CD4-positive, alpha-beta T cell treated with Interleukin-15 for 1 hour (primary cell): Measurements from ENCODE around the gene RAE1.
"Not testable (repeated sequence)": the region's sequence is repeated elsewhere in the genome, so short reads cannot be mapped to it uniquely, and the experiment has no call there.

Source experiments
- DNase-seq: peaks from one replicate; pipeline ENCODE4 v3.0.0-alpha.2; 2020

RAE1 gene

GRCh38 chr20:57327820-57328219 is 23.2 kb upstream of the RAE1 start:
- no peak for DNase-seq

- DNase-seq: no peak
These were observed 21.3 kb upstream of the RAE1 start, which contains the start of gene SPO11 for GRCh38 chr20:57329608-57330221. Gene SPO11, plus strand, starts transcription at chr20:57329803. Its CDS starts 65 bp downstream, at chr20:57329868.

- DNase-seq: no peak
These were observed 20.1 kb upstream of the RAE1 start for GRCh38 chr20:57330998-57331397.

DNA sequence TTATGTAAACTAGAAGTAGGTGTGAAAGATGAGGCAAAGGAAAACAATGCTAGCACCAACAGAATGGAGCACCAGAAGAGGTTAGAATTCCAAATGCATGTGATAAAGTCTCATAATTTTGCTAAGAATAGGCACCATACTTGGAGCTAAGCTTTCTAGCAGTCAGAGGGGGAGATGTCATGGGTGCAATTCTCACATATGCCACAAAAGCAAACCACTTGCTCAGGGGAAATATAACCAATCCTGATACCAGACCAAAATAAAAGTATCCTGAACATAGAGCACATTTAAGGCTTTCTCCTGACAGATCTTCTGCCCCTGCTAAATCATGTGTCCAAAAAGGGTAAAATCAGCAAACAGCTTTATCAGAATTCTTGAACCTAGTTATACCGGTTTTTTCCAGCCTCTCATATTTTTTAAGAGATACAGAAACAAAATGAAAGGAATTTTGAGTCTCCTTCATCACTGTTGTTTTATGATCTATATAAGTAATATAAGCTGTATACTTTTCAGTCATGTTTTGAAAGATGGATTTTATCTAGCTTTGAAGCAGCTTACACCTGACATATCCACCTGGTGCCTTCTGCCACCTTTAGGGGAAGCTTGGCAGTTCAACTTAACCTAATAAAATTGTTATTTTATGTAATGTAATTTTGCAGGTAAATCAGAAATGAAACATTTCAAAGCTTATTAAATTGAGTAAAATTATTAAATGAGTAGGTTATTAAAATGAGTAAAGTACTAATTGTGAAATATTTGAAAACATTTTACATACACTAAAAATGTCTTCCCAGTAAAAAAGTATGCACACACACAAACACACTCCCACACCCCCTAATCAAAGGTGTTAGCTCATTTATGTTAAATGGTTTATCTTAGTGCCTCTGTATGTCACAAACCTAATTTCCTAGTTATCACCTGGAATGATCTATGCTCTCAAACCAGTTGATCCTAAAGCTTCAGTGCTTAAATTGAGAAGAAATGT is 18.7 kb upstream of the RAE1 start:
- DNase-seq: no peak

DNA sequence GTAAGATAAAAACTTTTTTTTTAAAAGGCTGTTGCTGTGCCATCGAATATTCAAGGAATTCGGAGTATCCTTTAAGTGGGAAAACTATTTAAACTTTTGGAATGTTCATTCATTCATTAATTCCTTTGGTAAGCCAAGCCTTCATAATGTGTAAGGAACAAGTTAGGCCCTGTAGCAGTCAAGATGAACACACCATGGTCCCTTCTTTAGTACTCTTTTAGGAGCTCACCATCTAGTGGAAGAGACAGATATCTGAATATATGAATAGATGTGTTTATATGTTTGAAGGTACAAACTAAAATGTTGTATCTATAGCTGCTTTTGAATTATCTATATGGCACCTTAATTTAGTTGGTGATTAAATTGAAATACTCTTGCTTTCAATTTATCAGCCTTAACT is 15.7 kb upstream of the RAE1 start:
- DNase-seq: no peak

- no peak for DNase-seq
These were observed 9.4 kb upstream of the RAE1 start for GRCh38 chr20:57341663-57342062.

DNA sequence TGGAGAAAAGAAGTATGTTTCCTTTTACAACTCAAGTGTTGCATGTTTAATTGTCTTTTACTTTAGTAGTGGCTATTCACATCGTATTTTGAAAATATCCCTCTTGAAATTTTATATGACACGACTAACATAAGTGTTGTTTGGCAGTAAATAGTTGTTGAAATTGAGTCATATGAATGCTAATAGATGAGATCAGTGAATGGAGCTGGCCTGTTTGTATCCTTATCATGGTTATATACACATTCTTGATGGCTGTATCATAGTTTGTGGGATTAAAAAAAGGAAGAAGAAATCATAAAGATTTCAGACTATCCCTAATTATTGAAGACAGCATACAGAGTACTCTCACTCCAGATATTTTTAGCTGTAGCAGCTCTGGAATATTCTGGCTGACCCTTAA is 8.2 kb upstream of the RAE1 start:
- DNase-seq: no peak

GRCh38 chr20:57346477-57346876 is 4.6 kb upstream of the RAE1 start:
- peak; percentile 30 for DNase-seq

GRCh38 chr20:57347393-57347792 is 3.7 kb upstream of the RAE1 start:
- DNase-seq: no peak

DNA sequence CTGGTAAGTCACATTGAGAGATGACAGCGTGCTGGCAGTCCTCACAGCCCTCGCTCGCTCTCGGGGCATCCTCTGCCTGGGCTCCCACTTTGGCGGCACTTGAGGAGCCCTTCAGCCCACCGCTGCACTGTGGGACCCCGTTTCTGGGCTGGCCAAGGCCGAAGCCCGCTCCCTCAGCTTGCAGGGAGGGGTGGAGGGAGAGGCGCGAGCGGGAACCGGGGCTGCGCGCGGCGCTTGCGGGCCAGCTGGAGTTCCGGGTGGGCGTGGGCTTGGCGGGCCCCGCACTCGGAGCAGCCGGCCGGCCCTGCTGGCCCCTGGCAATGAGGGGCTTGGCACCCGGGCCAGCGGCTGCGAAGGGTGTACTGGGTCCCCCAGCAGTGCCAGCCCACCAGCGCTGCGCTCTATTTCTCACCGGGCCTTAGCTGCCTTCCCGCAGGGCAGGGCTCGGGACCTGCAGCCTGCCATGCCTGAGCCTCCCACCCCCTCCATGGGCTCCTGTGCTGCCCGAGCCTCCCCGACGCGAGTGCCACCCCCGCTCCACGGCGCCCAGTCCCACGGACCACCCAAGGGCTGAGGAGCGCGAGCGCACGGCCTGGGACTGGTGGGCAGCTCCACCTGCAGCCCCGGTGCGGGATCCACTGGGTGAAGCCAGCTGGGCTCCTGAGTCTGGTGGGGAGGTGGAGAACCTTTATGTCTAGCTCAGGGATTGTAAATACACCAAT is 2.7 kb upstream of the RAE1 start:
- DNase-seq: not testable (repeated sequence)

GRCh38 chr20:57348922-57349574 is 2.0 kb upstream of the RAE1 start:
- DNase-seq: not testable (repeated sequence)

GRCh38 chr20:57350081-57350710 is 859 bp upstream of the RAE1 start:
- DNase-seq: no peak

DNA sequence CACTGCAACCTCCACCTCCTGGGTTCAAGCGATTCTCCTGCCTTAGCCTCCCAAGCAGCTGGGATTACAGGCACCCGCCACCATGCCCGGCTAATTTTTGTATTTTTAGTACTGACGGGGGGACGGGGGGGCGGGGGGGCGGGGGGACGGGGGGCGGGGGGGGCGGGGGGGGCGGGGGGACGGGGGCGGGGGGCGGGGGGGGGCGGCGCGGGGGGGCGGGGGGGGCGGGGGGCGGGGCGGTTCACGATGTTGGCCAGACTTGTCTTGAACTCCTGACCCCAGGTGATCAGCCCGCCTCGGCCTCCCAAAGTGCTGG is 371 bp upstream of the RAE1 start:
- not testable (repeated sequence) for DNase-seq

GRCh38 chr20:57352305-57352704 is 1.2 kb downstream of the RAE1 start:
- DNase-seq: no peak

- no peak for DNase-seq
These were observed 2.3 kb downstream of the RAE1 start for GRCh38 chr20:57353351-57353750.

DNA sequence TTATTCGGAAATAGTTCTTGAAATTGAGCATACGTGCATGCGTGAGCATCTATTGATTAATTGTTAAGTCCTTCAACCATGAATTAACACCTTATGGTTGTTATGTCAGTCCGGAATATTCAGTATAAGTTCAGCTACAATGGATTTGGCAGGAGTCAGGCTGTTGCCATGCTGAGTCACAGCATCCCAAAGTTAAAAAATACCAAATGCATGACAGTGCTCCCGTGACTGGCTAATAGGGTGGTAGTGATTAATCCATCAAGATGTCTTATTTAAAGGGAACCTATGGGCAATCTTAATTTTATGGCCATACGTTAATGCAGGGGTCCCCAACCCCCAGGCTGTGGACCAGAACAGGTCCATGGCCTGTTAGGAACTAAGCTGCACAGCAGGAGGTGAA is 10.5 kb downstream of the RAE1 start:
- no peak for DNase-seq

DNA sequence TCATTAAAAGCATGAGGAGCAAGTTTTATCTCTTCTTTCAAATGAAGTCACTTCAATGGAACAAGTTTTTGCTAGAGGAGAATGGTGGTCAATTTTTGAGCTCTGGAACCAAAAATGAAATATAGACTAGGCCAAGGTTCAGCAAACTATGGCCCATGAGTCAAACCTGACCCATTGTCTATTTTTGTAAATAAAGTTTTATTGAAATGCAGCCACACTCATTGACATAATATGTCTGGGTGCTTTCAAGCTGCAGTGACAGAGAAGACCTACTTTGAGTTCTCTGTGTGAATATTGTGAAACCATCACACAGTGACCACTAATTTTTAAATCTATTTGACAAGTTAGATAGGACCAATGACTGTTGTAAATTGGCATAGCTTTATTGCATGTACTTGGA is 13.4 kb downstream of the RAE1 start:
- DNase-seq: no peak

DNA sequence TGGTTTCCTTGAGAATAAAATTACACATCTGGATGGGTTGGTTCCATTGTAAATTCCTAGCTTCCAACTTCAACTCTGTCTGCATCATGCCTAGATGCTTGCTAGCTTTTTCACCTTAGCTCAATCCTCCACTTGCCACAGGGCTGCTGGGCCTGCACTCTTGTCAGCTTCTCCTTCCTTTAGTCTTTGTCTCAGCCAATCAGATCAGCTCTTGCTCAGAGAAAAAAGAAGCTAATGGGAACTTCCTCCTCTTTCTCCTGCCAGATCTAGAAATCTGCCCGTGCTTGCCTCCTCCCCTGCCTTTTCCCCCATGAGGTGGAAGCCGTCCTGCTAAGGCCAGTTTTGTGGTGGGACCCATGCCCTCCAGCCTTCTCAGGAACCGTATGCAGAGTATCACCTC is 18.5 kb downstream of the RAE1 start:
- DNase-seq: no peak

DNA sequence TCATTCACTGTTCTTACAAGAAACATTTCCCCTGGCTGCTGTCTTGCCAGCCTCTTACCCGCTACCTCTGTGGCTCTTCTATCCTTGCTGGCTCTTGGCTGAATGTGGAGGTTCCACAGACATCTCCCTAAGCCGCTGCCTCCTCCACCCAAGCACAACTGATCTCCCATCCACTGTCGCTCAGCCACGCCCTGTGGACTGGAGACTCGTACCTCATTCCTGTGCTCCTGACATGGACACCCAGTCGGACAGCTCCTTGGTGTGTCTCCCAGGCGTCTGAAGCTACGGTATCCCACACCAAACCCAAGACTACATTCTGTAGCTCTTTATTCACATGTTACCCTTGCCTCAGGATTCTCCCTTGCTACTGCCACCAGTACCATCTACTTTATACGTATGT is 19.3 kb downstream of the RAE1 start:
- no peak for DNase-seq

DNA sequence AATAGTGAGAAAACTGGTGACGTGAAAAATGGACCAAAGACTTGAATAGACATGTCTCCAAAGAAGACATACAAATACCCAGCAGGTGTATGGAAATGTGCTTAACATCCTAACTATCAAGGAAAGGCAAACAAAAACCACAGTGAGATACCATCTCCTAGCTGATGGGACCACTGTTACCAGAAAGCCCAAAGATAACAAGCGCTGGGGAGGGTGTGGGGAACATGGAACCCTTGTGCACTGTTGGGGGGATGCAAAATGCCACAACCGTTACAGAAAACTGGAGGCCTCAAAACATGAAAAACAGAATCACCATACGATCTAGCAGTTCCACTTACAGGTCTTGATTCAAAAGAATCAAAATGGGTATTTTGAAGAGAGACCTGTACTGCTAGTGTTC is 20.3 kb downstream of the RAE1 start:
- no peak for DNase-seq

DNA sequence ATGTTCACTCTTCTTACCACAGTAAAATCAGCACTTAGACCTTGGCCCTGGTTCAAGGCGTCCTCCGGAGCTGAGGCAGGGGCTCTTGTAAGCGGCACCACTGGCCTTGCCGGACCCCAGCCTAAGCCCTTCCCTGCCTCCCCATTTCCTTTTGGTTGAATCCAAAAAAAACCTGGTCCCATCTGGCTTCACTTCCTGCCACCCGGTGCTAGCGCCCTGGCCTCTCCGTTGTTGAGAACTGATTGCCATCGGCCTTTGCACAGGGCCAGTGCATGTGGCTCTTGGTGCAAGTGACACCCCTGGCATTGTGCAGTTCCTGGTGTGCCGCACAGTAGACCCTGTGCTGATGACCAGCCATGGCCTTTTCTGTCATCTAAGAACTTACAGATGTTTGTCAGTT is 21.1 kb downstream of the RAE1 start:
- no peak for DNase-seq

DNA sequence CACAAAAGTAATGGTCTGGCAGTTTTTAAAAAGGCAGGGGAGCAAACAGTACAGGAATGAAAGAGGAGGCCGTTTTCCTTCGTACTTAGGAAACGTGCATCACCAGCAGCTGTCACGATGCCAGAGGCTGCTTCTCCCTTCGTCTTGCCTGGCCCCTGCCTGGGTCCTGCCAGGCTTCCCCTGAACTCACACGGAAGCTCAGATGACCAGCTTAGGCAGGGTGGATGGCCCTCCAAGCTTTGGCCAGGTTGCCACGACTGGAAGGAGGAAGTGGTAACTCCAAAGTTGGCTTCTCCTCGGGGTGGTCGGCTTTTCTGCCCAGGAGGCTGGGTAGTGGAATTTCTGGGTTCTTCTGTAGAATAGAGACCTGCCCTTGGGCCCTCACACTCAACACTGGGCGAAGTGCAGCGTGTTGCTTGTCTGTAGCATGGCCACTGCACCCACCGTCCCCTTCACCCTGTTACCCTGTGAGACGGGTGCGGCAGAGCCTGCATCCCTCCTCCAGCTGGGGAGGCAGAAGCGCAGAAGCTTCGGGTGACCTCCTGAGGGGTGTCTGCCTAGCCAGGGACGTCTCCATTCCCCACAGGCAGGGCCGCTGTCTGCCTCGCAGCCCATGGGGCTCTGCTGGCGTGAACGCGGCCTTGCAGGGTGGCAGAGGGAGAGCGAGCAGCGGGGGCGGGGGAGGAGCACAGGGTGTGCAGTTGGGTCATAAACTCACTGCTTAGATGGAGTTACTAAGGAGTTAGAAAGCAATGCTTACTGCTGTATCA is 21.7 kb downstream of the RAE1 start:
- DNase-seq: no peak
